GM21723 (cell line): ENCODE data around the gene SSBP4.

ENCODE experiments used
- ATAC-seq: cut with Tn5 transposase; IDR thresholded peaks from one replicate; pipeline ENCODE4 v1.9.1; 2021; ENCODE audit warnings: mild to moderate bottlenecking, moderate library complexity; ENCODE audit not compliant: unreplicated experiment

Gene SSBP4

GRCh38 chr19:18441804-18442788, 22.9 kb downstream of the SSBP4 start:
- ATAC-seq: no peak

GRCh38 chr19:18442941-18443340, 23.7 kb downstream of the SSBP4 start:
- no peak for ATAC-seq

- ATAC-seq: no peak
Observed at GRCh38 chr19:18443406-18443805, 24.2 kb downstream of the SSBP4 start.

- no peak for ATAC-seq
Observed at GRCh38 chr19:18443831-18444230, 24.6 kb downstream of the SSBP4 start.

- ATAC-seq: no peak
Observed at GRCh38 chr19:18444513-18444912, 25.3 kb downstream of the SSBP4 start.

- no peak for ATAC-seq
Observed at GRCh38 chr19:18445262-18445948, 26.2 kb downstream of the SSBP4 start.

- ATAC-seq: no peak
Observed at GRCh38 chr19:18446145-18446810, 27.1 kb downstream of the SSBP4 start.

GRCh38 chr19:18446811-18447359, 27.7 kb downstream of the SSBP4 start:
- no peak for ATAC-seq

GRCh38 chr19:18449552-18449951, 30.4 kb downstream of the SSBP4 start:
- no peak for ATAC-seq

GRCh38 chr19:18450021-18450930, 31.1 kb downstream of the SSBP4 start:
- no peak for ATAC-seq

- no peak for ATAC-seq
Observed at GRCh38 chr19:18450931-18451836, 32.0 kb downstream of the SSBP4 start.

- no peak for ATAC-seq
Observed at GRCh38 chr19:18452386-18452785, 33.2 kb downstream of the SSBP4 start.

- ATAC-seq: no peak
Observed at GRCh38 chr19:18453269-18454024, 34.2 kb downstream of the SSBP4 start.

- ATAC-seq: no peak
Observed at GRCh38 chr19:18456279-18456678, 37.1 kb downstream of the SSBP4 start.

GRCh38 chr19:18456974-18457373, 37.8 kb downstream of the SSBP4 start:
- no peak for ATAC-seq

GRCh38 chr19:18457483-18458331, 38.5 kb downstream of the SSBP4 start:
- ATAC-seq: no peak

- ATAC-seq: no peak
Observed at GRCh38 chr19:18460900-18461299, 41.7 kb downstream of the SSBP4 start.
